Stimulated activated naive CD8-positive, alpha-beta T cell treated with anti-CD3 and anti-CD28 coated beads, Interleukin-15, Interleukin-2, amounts not matched to agents 100 U/mL and 50 U/mL, for 24 hours (primary cell): ENCODE results near the gene SHPK.

Experiments
- ATAC-seq: fragments of 150-1000 bp; cut with Tn5 transposase; one replicate; pipeline ENCODE4 v1.10.0; 2021
- DNase-seq: peaks from one replicate; pipeline ENCODE4 v3.0.0; 2021

Gene SHPK

GRCh38 chr17:3636154-3636907, at the start of gene SHPK, which contains the start of gene CTNS:
SHPK (minus strand) TSS chr17:3636250; CDS start chr17:3636219, 31 bp downstream.
CTNS (plus strand) TSS chr17:3636760; CDS start chr17:3640207, 3,447 bp downstream.
- peak; percentile 95 for DNase-seq
- peak; percentile 96 for ATAC-seq

GRCh38 chr17:3685174-3685573, 49.1 kb upstream of the SHPK start:
- ATAC-seq = no peak
- DNase-seq = no peak

GRCh38 chr17:3683054-3683511, 47.0 kb upstream of the SHPK start:
- peak; percentile 85 for ATAC-seq
- peak; percentile 70 for DNase-seq

GRCh38 chr17:3682033-3682432, 46.0 kb upstream of the SHPK start:
- no peak for ATAC-seq
- no peak for DNase-seq

- ATAC-seq = no peak
- no peak for DNase-seq
These were observed 45.5 kb upstream of the SHPK start for GRCh38 chr17:3681565-3681964.

GRCh38 chr17:3681057-3681456, 45.0 kb upstream of the SHPK start:
- no peak for ATAC-seq
- DNase-seq = no peak

GRCh38 chr17:3679531-3680126, 43.6 kb upstream of the SHPK start:
- no peak for ATAC-seq
- DNase-seq = no peak

GRCh38 chr17:3678821-3679530, 42.9 kb upstream of the SHPK start:
- ATAC-seq = no peak
- DNase-seq = no peak

- DNase-seq = no peak
- no peak for ATAC-seq
These were observed 42.2 kb upstream of the SHPK start for GRCh38 chr17:3678095-3678820.

GRCh38 chr17:3675886-3676285, 39.8 kb upstream of the SHPK start:
- DNase-seq = no peak
- no peak for ATAC-seq

- DNase-seq (no peak), ATAC-seq (no peak)
These were observed 36.5 kb upstream of the SHPK start for GRCh38 chr17:3672571-3672970.

GRCh38 chr17:3669548-3669947, 33.5 kb upstream of the SHPK start:
- no peak for ATAC-seq

GRCh38 chr17:3669085-3669347, 33.0 kb upstream of the SHPK start:
- DNase-seq = no peak
- ATAC-seq = no peak

More at GRCh38 chr17:3669548-3669947, 33.5 kb upstream of the SHPK start:
- DNase-seq = no peak

- DNase-seq (peak; percentile 100), ATAC-seq (peak; percentile 95)
These were observed 32.4 kb upstream of the SHPK start, which contains the start of the genes EMC6 and TAX1BP3 for GRCh38 chr17:3668279-3669084. EMC6 (plus strand) TSS chr17:3668812; CDS start chr17:3669147, 335 bp downstream. TAX1BP3 (minus strand) TSS chr17:3668578; CDS start chr17:3668526, 52 bp downstream.

GRCh38 chr17:3667366-3668278, 31.6 kb upstream of the SHPK start:
- no peak for DNase-seq
- peak; percentile 1 for ATAC-seq

- ATAC-seq (no peak), DNase-seq (no peak)
These were observed 30.5 kb upstream of the SHPK start for GRCh38 chr17:3666516-3666915.

GRCh38 chr17:3665834-3666233, 29.8 kb upstream of the SHPK start:
- DNase-seq = no peak
- ATAC-seq = no peak

GRCh38 chr17:3663102-3664011, 27.3 kb upstream of the SHPK start:
- no peak for DNase-seq

GRCh38 chr17:3660311-3660891, 24.4 kb upstream of the SHPK start:
- no peak for ATAC-seq
- no peak for DNase-seq

More at GRCh38 chr17:3663102-3664011, 27.3 kb upstream of the SHPK start:
- ATAC-seq = no peak
